ENCODE results near the gene SLC44A3. TPM values are rescaled to one million over a fixed set of nuclear protein-coding genes. Genes with fewer than 3 reads are reported as not detected.
A peak's percentile ranks its signal among the peaks of the same experiment; 100 is the strongest.

The SLC44A3 gene
- total and polyA plus RNA-seq, 8 donors = 13.0 to 52.5 (median 23.2) TPM

GRCh38 chr1:94819238-94819944 lies 766 bp upstream of the SLC44A3 start:
- no peak for TF ChIP-seq CTCF (IDR thresholded peaks at IDR 0.05)
- 11 to 13% methylated on average over 14 of the region's 14 CpGs for WGBS, 2 donors
- no peak for FAIRE-seq

GRCh38 chr1:94820936-94821335 lies 779 bp downstream of the SLC44A3 start:
- H3K36me3 ChIP-seq = peaks cover 0 to 5% (median 0%) of the 10 kb centered on the region in 3 donors
- peak overlapping the region; percentile 72 to 93 (median 86) for H3K27ac ChIP-seq
- H3K4me3 ChIP-seq = peak overlapping the region; percentile 55 to 84 (median 80)
- TF ChIP-seq CTCF (IDR thresholded peaks at IDR 0.05) = no peak
- 6 to 9% methylated on average over 7 of the region's 7 CpGs for WGBS, 2 donors
- no peaks in the 10 kb centered on the region for H3K9me3 ChIP-seq
- ATAC-seq = peak; percentile 39 to 59 (median 43)
- intact Hi-C loops (cut with DNase I) = no loop called here
- no peak for FAIRE-seq
- H3K4me1 ChIP-seq = peaks cover 16 to 37% (median 27%) of the 10 kb centered on the region in 3 donors
- DNase-seq = no peak
- no peaks in the 10 kb centered on the region for H3K27me3 ChIP-seq

More at GRCh38 chr1:94819238-94819944, 766 bp upstream of the SLC44A3 start:
- Histone ChIP-seq H3K27me3 (no peaks in the 10 kb centered on the region), H3K36me3 (no peaks in the 10 kb centered on the region), H3K27ac (peak overlapping the region; percentile 72 to 93 (median 86)), H3K9me3 (no peaks in the 10 kb centered on the region), H3K4me3 (peak overlapping the region; percentile 55 to 84 (median 80)), H3K4me1 (peaks cover 16 to 37% (median 27%) of the 10 kb centered on the region in 3 donors)
- ATAC-seq = peak in 3 of 4 donors; percentile 4 to 53 (median 42)
- intact Hi-C loops (cut with DNase I) = no loop called here
- DNase-seq = peak in 1 of 6 donors; percentile 25

GRCh38 chr1:94821636-94822305 lies 1.6 kb downstream of the SLC44A3 start:
- ATAC-seq (peak; percentile 45 to 60 (median 53)), FAIRE-seq (no peak), DNase-seq (peak in 1 of 6 donors; percentile 19)
- Histone ChIP-seq H3K27me3 (no peaks in the 10 kb centered on the region), H3K4me1 (peaks cover 16 to 37% (median 27%) of the 10 kb centered on the region in 3 donors), H3K4me3 (peak overlapping the region in 3 of 4 donors; percentile 78 to 84 (median 81)), H3K27ac (peak overlapping the region; percentile 72 to 93 (median 86)), H3K36me3 (peaks cover 0 to 7% (median 0%) of the 10 kb centered on the region in 3 donors), H3K9me3 (no peaks in the 10 kb centered on the region)
- WGBS, 2 donors = 12 to 13% methylated on average over 9 of the region's 9 CpGs
- TF ChIP-seq CTCF (IDR thresholded peaks at IDR 0.05) = no peak
- intact Hi-C loops (cut with DNase I) = no loop called here

- Histone ChIP-seq H3K27me3 (no peaks in the 10 kb centered on the region), H3K27ac (peak overlapping the region in 2 of 4 donors; percentile 84 to 93), H3K36me3 (peaks cover 0 to 21% (median 4%) of the 10 kb centered on the region in 3 donors), H3K9me3 (no peaks in the 10 kb centered on the region), H3K4me1 (peaks cover 16 to 30% (median 19%) of the 10 kb centered on the region in 3 donors), H3K4me3 (no peak overlapping the region)
- DNase-seq (no peak), ATAC-seq (no peak), FAIRE-seq (no peak)
- intact Hi-C loops (cut with DNase I) = no loop called here
- TF ChIP-seq CTCF (IDR thresholded peaks at IDR 0.05) = no peak
- WGBS, 2 donors = 45 to 48% methylated on average over 3 of the region's 3 CpGs
Measured at GRCh38 chr1:94823116-94823515, 3.0 kb downstream of the SLC44A3 start.

Measured in pancreas (tissue), 10 donors.